Esophagus muscularis mucosa (tissue), 4 donors: ENCODE results near the gene TALDO1.

Source experiments
- EP300 ChIP-seq: sonication (generic); formaldehyde crosslinking; IDR thresholded peaks from one replicate; pipeline ENCODE4 v1.6.1; 2017; ENCODE audit warnings: antibody characterized with exemption
- POLR2A ChIP-seq: fragments of 450-650 bp; IDR thresholded peaks from one replicate; pipeline ENCODE4 v1.6.1; 2017; ENCODE audit warnings: antibody characterized with exemption, moderate library complexity, mild to moderate bottlenecking, low read depth
- POLR2AphosphoS5 ChIP-seq, 2 donors: sonication (generic); formaldehyde crosslinking; IDR thresholded peaks; one replicate each; pipeline ENCODE4 v1.6.1; 2017; ENCODE audit warnings: antibody characterized with exemption in 2 of 2
- TF ChIP-seq, protein P1 (sequence below), 3 experiments: fragments of 200-600 bp in 2 of 3; fragments of 450-650 bp in 1 of 3; sonication (generic) in 2 of 3; IDR thresholded peaks; one replicate each; pipeline ENCODE4 v1.5.1; 2017 to 2019; ENCODE audit warnings: antibody characterized with exemption in 3 of 3, mild to moderate bottlenecking in 2 of 3, moderate library complexity in 1 of 3

DNA sequence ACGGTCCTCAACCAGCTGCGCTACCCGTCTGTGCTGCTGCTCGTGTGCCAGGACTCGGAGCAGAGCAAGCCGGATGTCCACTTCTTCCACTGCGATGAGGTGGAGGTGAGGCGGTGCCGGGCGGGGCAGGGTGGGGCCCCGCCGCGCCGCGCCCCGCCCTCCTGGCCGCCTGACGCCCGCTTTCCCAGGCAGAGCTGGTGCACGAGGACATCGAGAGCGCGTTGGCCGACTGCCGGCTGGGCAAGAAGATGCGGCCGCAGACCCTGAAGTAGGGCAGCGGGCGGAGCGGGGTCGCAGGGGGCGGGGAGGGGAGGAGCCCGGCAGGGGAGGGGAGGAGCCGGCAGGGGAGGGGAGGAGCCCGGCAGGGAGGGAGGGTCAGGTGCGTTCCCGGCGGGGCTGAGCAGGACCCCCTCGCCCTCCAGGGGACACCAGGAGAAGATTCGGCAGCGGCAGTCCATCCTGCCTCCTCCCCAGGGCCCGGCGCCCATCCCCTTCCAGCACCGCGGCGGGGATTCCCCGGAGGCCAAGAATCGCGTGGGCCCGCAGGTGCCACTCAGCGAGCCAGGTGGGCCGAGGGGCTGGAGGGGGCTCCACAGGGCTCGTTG lies 26.5 kb upstream of the TALDO1 start:
- TF ChIP-seq POLR2A (no peak), EP300 (no peak), POLR2AphosphoS5 (IDR thresholded peaks at IDR 0.05) (no peak)
- TF ChIP-seq, protein P1, sequence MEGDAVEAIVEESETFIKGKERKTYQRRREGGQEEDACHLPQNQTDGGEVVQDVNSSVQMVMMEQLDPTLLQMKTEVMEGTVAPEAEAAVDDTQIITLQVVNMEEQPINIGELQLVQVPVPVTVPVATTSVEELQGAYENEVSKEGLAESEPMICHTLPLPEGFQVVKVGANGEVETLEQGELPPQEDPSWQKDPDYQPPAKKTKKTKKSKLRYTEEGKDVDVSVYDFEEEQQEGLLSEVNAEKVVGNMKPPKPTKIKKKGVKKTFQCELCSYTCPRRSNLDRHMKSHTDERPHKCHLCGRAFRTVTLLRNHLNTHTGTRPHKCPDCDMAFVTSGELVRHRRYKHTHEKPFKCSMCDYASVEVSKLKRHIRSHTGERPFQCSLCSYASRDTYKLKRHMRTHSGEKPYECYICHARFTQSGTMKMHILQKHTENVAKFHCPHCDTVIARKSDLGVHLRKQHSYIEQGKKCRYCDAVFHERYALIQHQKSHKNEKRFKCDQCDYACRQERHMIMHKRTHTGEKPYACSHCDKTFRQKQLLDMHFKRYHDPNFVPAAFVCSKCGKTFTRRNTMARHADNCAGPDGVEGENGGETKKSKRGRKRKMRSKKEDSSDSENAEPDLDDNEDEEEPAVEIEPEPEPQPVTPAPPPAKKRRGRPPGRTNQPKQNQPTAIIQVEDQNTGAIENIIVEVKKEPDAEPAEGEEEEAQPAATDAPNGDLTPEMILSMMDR (IDR thresholded peaks at IDR 0.05) = no peak
